ENCODE measurements around the gene USP11.

The USP11 gene

DNA sequence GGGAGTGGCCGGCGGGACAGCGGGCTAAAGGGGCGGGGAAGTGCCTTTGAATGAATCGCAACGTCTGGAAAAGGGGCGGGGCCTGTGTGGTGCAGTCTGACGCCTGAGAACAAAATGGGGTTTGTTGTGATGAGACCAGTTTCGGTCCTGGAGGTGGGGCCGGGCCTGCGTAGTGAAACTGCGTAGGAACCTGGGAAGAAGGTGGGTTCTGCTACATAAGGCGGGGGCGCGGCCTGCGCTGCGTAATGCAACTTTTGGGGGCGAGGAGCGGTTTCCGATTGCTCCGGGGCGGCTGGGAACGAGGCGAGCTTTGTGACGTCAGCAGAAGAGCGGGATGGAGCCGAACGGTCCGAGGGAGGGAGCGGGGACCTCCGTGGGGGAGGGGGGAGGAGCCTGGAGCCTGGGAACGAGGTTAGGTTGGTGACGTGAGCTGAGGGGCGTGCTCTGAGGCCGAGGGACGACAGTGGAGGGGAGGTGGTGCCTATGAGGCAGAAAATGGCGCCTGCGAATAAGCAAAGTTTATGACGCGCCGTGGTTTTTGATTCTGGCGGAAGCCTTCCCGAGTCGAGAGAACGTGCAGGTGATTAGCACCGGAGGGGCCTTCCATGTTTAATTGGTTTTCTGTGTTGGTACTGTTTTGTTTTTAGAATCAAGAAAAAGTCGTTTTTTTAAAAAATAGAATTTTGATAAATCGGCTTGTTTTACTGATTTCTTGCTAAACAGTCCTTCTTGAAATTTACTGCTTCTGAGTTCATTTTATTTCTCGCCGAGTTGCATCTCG lies 714 bp downstream of the USP11 start:
- H3K36me3 ChIP-seq (ENCODE audit: insufficient read depth, low read length): peaks cover 4% of the 10 kb centered on the region
- H3K4me1 ChIP-seq (ENCODE audit: insufficient read depth, low read length): peaks cover 26% of the 10 kb centered on the region
- H2AFZ ChIP-seq (ENCODE audit: low read depth, low read length): no peak overlapping the region
- no peaks in the 10 kb centered on the region for H3K27me3 ChIP-seq (ENCODE audit: insufficient read depth, low read length)
- H3K4me3 ChIP-seq (ENCODE audit: low read length): peak overlapping the region; percentile 73
- H3K9me3 ChIP-seq (ENCODE audit: low read length): no peaks in the 10 kb centered on the region

DNA sequence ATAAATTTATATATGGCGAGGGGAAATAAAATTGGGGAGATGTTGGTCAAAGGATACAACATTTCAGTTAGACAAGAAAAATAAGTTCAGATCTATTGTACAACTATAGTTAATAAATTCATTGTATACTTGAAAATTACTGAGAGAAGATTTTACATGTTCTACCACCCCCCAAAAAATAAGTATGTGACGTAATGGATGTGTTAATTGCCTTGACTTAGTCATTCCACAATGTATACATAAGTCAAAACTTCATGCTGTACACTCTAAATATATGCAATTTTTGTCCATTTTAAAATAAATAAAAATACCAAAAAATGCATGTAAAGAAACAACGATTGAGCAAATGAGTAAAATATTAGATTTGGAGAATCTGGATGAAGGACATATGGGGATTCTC lies 1.8 kb downstream of the USP11 start:
- Histone ChIP-seq H3K9me3 (ENCODE audit: low read length) (no peaks in the 10 kb centered on the region), H3K4me1 (ENCODE audit: insufficient read depth, low read length) (peaks cover 26% of the 10 kb centered on the region), H2AFZ (ENCODE audit: low read depth, low read length) (no peak overlapping the region), H3K27me3 (ENCODE audit: insufficient read depth, low read length) (no peaks in the 10 kb centered on the region), H3K4me3 (ENCODE audit: low read length) (peak overlapping the region; percentile 73), H3K36me3 (ENCODE audit: insufficient read depth, low read length) (peaks cover 6% of the 10 kb centered on the region)

DNA sequence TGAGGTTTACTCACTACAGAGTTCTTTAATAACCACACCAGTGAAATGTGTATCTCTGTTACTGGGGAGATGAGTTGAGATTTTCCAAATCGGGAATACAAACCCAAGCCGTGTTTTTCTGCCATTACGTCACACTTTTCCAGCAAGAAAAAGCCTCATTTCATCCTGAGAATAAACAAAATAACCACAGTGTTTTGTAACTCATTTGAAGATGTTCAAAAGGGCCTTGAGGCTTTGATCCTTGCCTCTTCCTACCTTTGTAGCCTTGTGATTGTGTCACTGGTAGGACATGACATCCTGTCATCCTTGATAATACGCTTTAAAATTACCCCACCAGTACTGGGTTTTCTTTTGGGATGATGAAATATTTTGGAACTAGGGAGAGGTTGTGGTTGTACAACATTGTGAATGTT lies 2.9 kb downstream of the USP11 start:
- Histone ChIP-seq H3K36me3 (ENCODE audit: insufficient read depth, low read length) (peaks cover 17% of the 10 kb centered on the region), H3K4me3 (ENCODE audit: low read length) (no peak overlapping the region), H3K27me3 (ENCODE audit: insufficient read depth, low read length) (no peaks in the 10 kb centered on the region), H3K4me1 (ENCODE audit: insufficient read depth, low read length) (peaks cover 26% of the 10 kb centered on the region), H3K9me3 (ENCODE audit: low read length) (peaks cover 1% of the 10 kb centered on the region), H2AFZ (ENCODE audit: low read depth, low read length) (no peak overlapping the region)

DNA sequence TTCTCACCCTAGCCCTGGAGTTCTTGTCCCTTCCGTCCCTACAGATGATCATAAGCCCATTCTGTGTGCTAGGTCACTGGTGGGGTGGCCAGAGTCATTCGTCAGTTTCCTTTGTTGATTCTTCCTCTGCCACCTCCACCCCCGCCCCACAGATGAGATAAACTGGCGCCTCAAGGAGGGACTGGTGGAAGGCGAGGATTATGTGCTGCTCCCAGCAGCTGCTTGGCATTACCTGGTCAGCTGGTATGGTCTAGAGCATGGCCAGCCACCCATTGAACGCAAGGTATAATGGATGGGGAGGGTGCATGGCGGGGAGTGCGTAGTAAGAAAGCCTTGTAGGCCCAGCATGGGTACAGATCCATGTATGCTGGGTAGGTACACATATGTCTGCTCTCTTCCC lies 6.4 kb downstream of the USP11 start:
- Histone ChIP-seq H3K4me1 (ENCODE audit: insufficient read depth, low read length) (peaks cover 21% of the 10 kb centered on the region), H2AFZ (ENCODE audit: low read depth, low read length) (no peak overlapping the region), H3K4me3 (ENCODE audit: low read length) (no peak overlapping the region), H3K9me3 (ENCODE audit: low read length) (peaks cover 15% of the 10 kb centered on the region), H3K27me3 (ENCODE audit: insufficient read depth, low read length) (no peaks in the 10 kb centered on the region), H3K36me3 (ENCODE audit: insufficient read depth, low read length) (peaks cover 47% of the 10 kb centered on the region)

DNA sequence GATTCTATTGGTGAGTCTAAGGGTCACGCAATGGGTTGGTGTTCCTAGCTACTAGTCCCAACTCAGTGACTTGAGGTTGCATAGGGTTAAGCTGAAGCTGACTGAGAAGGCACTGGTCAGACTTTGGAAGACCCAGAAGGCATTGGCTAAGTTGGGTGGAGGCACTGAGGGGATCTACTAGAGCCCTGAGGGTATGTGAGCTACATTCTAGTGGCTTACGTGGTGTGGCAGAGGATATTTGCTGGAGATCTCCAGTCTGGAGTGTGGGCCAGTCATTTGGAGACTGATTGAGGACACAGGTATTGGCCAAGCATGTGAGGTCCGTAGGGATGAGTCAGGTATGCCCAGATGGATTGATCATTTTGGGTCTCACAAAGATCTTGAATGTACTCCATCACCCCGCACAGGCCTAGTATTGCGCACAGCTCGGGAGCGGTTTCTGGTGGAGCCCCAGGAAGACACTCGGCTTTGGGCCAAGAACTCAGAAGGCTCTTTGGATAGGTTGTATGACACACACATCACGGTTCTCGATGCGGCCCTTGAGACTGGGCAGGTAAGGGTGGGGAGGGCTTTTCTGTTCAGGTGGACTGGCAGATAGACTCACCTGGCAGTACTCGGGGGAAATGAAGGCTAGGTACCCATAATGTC lies 7.2 kb downstream of the USP11 start:
- H3K4me3 ChIP-seq (ENCODE audit: low read length): no peak overlapping the region
- H3K27me3 ChIP-seq (ENCODE audit: insufficient read depth, low read length): no peaks in the 10 kb centered on the region
- H3K9me3 ChIP-seq (ENCODE audit: low read length): peaks cover 15% of the 10 kb centered on the region
- peaks cover 55% of the 10 kb centered on the region for H3K36me3 ChIP-seq (ENCODE audit: insufficient read depth, low read length)
- H3K4me1 ChIP-seq (ENCODE audit: insufficient read depth, low read length): peaks cover 16% of the 10 kb centered on the region
- no peak overlapping the region for H2AFZ ChIP-seq (ENCODE audit: low read depth, low read length)

DNA sequence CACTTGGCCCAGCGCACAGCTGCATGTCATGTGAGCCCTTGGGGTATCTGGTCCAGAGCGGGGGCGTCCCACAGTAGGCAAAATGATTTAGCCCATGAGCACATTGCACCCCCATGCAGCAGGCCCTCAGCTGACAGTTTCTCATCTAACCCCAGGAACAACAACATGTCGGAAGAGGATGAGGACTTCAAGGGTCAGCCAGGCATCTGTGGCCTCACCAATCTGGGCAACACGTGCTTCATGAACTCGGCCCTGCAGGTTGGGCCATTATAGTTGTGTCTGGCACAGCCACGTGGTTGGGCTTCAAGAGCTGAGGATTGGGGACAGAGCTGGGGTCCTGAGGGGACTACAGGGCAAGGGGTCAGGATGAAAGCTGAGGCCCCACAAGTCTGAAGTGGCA lies 7.8 kb downstream of the USP11 start:
- Histone ChIP-seq H3K27me3 (ENCODE audit: insufficient read depth, low read length) (no peaks in the 10 kb centered on the region), H3K36me3 (ENCODE audit: insufficient read depth, low read length) (peaks cover 57% of the 10 kb centered on the region), H3K9me3 (ENCODE audit: low read length) (peaks cover 15% of the 10 kb centered on the region), H3K4me3 (ENCODE audit: low read length) (no peak overlapping the region), H2AFZ (ENCODE audit: low read depth, low read length) (no peak overlapping the region), H3K4me1 (ENCODE audit: insufficient read depth, low read length) (peaks cover 11% of the 10 kb centered on the region)

DNA sequence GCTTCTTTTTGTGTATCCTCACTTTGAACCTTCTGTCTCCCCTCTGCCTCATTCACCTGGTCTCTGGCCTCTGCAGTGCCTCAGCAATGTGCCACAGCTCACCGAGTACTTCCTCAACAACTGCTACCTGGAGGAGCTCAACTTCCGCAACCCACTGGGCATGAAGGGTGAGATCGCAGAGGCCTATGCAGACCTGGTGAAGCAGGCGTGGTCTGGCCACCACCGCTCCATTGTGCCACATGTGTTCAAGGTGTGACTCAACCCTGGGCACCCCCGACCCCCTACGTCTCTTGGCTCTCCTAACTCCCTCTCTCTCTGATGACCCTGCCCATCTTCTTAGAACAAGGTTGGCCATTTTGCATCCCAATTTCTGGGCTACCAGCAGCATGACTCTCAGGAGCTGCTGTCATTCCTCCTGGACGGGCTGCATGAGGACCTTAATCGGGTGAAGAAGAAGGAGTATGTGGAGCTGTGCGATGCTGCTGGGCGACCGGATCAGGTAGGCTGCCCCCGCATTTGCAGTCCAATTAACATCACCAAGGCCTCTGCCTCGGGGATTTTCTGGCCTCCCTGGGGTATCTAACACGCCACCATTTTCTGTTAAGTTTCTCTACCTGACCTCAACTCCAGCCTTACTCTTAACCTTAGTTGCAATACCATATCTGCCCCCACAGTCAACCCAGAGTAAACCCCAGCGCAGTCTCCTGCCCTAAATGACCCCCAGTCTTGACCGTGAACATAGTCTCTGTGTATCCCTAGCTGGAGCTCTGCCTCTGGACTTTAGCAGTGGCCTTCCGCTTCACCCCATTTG lies 8.6 kb downstream of the USP11 start:
- Histone ChIP-seq H3K4me3 (ENCODE audit: low read length) (no peak overlapping the region), H2AFZ (ENCODE audit: low read depth, low read length) (no peak overlapping the region), H3K27me3 (ENCODE audit: insufficient read depth, low read length) (no peaks in the 10 kb centered on the region), H3K36me3 (ENCODE audit: insufficient read depth, low read length) (peaks cover 64% of the 10 kb centered on the region), H3K4me1 (ENCODE audit: insufficient read depth, low read length) (peaks cover 7% of the 10 kb centered on the region), H3K9me3 (ENCODE audit: low read length) (peaks cover 15% of the 10 kb centered on the region)

DNA sequence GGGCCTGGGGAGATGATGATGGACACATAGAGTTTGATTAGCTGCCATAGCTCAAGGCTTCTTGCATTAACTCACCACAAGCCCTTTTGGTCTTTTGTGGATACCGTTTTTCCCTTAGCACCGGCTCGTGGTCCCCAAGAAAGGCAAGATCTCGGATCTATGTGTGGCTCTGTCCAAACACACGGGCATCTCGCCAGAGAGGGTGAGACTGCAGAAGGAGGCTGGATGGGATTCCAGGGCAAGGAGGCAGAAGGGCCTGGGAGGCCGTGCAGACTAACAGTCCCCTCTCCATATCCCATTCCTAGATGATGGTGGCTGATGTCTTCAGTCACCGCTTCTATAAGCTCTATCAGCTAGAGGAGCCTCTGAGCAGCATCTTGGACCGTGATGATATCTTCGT lies 9.5 kb downstream of the USP11 start:
- Histone ChIP-seq H3K36me3 (ENCODE audit: insufficient read depth, low read length) (peaks cover 70% of the 10 kb centered on the region), H2AFZ (ENCODE audit: low read depth, low read length) (no peak overlapping the region), H3K4me3 (ENCODE audit: low read length) (no peak overlapping the region), H3K27me3 (ENCODE audit: insufficient read depth, low read length) (no peaks in the 10 kb centered on the region), H3K9me3 (ENCODE audit: low read length) (peaks cover 15% of the 10 kb centered on the region), H3K4me1 (ENCODE audit: insufficient read depth, low read length) (no peaks in the 10 kb centered on the region)

DNA sequence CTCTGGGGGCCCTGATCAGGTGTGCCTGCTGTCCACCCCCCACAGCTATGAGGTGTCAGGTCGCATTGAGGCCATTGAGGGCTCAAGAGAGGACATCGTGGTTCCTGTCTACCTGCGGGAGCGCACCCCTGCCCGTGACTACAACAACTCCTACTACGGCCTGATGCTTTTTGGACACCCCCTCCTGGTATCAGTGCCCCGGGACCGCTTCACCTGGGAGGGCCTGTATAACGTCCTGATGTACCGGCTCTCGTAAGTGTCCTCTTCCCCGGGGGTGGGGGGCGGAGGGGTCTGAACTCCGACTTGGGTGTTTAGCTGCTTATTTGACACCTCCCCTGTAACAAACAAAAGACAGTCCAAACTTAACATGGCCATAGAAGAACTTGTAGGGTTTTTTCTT lies 10.5 kb downstream of the USP11 start:
- H3K27me3 ChIP-seq (ENCODE audit: insufficient read depth, low read length): no peaks in the 10 kb centered on the region
- no peaks in the 10 kb centered on the region for H3K4me1 ChIP-seq (ENCODE audit: insufficient read depth, low read length)
- no peak overlapping the region for H2AFZ ChIP-seq (ENCODE audit: low read depth, low read length)
- peaks cover 15% of the 10 kb centered on the region for H3K9me3 ChIP-seq (ENCODE audit: low read length)
- peaks cover 76% of the 10 kb centered on the region for H3K36me3 ChIP-seq (ENCODE audit: insufficient read depth, low read length)
- H3K4me3 ChIP-seq (ENCODE audit: low read length): no peak overlapping the region

DNA sequence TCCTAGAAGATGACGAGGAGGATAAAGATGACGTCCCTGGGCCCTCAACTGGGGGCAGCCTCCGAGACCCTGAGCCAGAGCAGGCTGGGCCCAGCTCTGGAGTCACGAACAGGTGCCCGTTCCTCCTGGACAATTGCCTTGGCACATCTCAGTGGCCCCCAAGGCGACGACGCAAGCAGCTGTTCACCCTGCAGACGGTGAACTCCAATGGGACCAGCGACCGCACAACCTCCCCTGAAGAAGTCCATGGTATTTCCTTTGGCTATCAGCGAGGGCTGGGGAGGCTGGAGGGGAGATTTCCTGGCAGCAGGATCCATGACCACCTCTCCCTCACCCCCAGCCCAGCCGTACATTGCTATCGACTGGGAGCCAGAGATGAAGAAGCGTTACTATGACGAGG lies 11.9 kb downstream of the USP11 start:
- Histone ChIP-seq H2AFZ (ENCODE audit: low read depth, low read length) (no peak overlapping the region), H3K9me3 (ENCODE audit: low read length) (peaks cover 15% of the 10 kb centered on the region), H3K27me3 (ENCODE audit: insufficient read depth, low read length) (no peaks in the 10 kb centered on the region), H3K36me3 (ENCODE audit: insufficient read depth, low read length) (peaks cover 72% of the 10 kb centered on the region), H3K4me1 (ENCODE audit: insufficient read depth, low read length) (no peaks in the 10 kb centered on the region), H3K4me3 (ENCODE audit: low read length) (no peak overlapping the region)

GRCh38 chrX:47245156-47245555 lies 12.3 kb downstream of the USP11 start:
- Histone ChIP-seq H3K4me1 (ENCODE audit: insufficient read depth, low read length) (no peaks in the 10 kb centered on the region), H3K36me3 (ENCODE audit: insufficient read depth, low read length) (peaks cover 67% of the 10 kb centered on the region), H3K27me3 (ENCODE audit: insufficient read depth, low read length) (no peaks in the 10 kb centered on the region), H3K9me3 (ENCODE audit: low read length) (peaks cover 15% of the 10 kb centered on the region), H3K4me3 (ENCODE audit: low read length) (no peak overlapping the region), H2AFZ (ENCODE audit: low read depth, low read length) (no peak overlapping the region)

GRCh38 chrX:47247206-47247998 lies 14.6 kb downstream of the USP11 start:
- H3K9me3 ChIP-seq (ENCODE audit: low read length): peaks cover 3% of the 10 kb centered on the region
- H3K4me3 ChIP-seq (ENCODE audit: low read length): no peak overlapping the region
- no peaks in the 10 kb centered on the region for H3K27me3 ChIP-seq (ENCODE audit: insufficient read depth, low read length)
- H3K4me1 ChIP-seq (ENCODE audit: insufficient read depth, low read length): no peaks in the 10 kb centered on the region
- H2AFZ ChIP-seq (ENCODE audit: low read depth, low read length): no peak overlapping the region
- peaks cover 45% of the 10 kb centered on the region for H3K36me3 ChIP-seq (ENCODE audit: insufficient read depth, low read length)

- Histone ChIP-seq H3K9me3 (ENCODE audit: low read length) (no peaks in the 10 kb centered on the region), H3K4me3 (ENCODE audit: low read length) (no peak overlapping the region), H3K36me3 (ENCODE audit: insufficient read depth, low read length) (peaks cover 41% of the 10 kb centered on the region), H2AFZ (ENCODE audit: low read depth, low read length) (no peak overlapping the region), H3K4me1 (ENCODE audit: insufficient read depth, low read length) (no peaks in the 10 kb centered on the region), H3K27me3 (ENCODE audit: insufficient read depth, low read length) (peaks cover 3% of the 10 kb centered on the region)
Observed at GRCh38 chrX:47247999-47248320, 15.2 kb downstream of the USP11 start.

Measured in neuron (in vitro differentiated cells).